C4-2B (cell line): Measurements from ENCODE around the gene KCNT1.

Source experiments
- CTCF ChIP-seq: fragments of 450-650 bp; conservative IDR thresholded peaks from 2 replicates; pipeline ENCODE4 v1.5.1; 2017; ENCODE audit warnings: mild to moderate bottlenecking
- ZFX ChIP-seq: fragments of 450-650 bp; IDR thresholded peaks from 2 replicates; pipeline ENCODE4 v1.6.1; 2017

GRCh38 chr9:135660407-135660806 is 41.6 kb upstream of the KCNT1 start:
- TF ChIP-seq CTCF (no peak), ZFX (no peak)
